ENCODE data around the gene FRG1. TPM values are rescaled to one million over a fixed set of nuclear protein-coding genes. Genes with fewer than 3 reads are reported as not detected.
A peak's percentile ranks its signal among the peaks of the same experiment; 100 is the strongest.
"Not testable (repeated sequence)": the region's sequence is repeated elsewhere in the genome, so short reads cannot be mapped to it uniquely, and the experiment has no call there.

The FRG1 gene
- total RNA-seq (2014; rRNA removed; shearing (Covaris generic)) = 48.7 and 116 TPM in 2 replicates

GRCh38 chr4:189940178-189941004 is at the start of gene FRG1:
Gene FRG1, plus strand, starts transcription at chr4:189940872. Its CDS starts 138 bp downstream, at chr4:189941010.
- Histone ChIP-seq H3K27me3 (replicated peaks) (no peaks in the 10 kb centered on the region), H3K4me3 (peak within 1 kb of the TSS; percentile 50), H3K4me1 (replicated peaks) (no peaks in the 10 kb centered on the region), H3K36me3 (no peaks in the 10 kb centered on the region), H3K9me3 (replicated peaks) (no peaks in the 10 kb centered on the region), H3K27ac (no peak within 1 kb of the TSS; the same call in 1 of the 2 replicates)
- peak; percentile 92 to 97 for DNase-seq (ENCODE audit: low read depth in 1 of 2, low spot score in 2 of 2)

- H3K27me3 ChIP-seq (replicated peaks) = no peaks in the 10 kb centered on the region
- H3K4me1 ChIP-seq (replicated peaks) = no peaks in the 10 kb centered on the region
- no peak for DNase-seq (ENCODE audit: low read depth in 1 of 2, low spot score in 2 of 2)
- H3K4me3 ChIP-seq = no peak overlapping the region
- H3K9me3 ChIP-seq (replicated peaks) = no peaks in the 10 kb centered on the region
- no peaks in the 10 kb centered on the region for H3K36me3 ChIP-seq
- H3K27ac ChIP-seq = no peak overlapping the region
Measured at GRCh38 chr4:189897667-189898066, 43.0 kb upstream of the FRG1 start.

DNA sequence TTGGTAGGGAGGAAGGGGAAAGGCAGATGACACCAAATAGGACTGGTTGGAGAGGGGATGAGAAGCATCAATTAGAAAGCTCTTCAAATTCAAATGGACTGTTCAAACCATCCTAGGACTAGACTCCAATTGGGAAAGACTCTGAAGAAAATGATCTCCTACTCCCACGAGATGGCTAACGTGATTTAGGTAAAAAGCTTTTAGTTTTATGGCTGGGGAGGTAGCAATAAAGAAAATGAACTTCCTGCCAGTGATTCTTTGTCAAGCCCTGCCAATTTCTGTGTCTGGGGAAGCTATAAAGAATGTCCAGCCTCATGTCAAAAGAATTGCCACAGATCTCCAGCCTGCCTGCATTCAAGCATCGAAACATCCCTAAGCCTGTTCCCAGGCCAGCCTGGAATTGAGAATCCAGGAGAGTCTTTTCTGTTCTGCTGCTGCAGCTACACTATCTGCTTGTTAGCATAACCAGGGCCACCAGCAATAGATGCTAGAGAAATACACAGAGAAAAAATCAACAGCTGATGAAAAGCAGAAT is 41.1 kb upstream of the FRG1 start:
- not testable (repeated sequence) for H3K9me3 ChIP-seq (replicated peaks); H3K4me3 ChIP-seq; H3K27me3 ChIP-seq (replicated peaks); DNase-seq (ENCODE audit: low read depth in 1 of 2, low spot score in 2 of 2); H3K4me1 ChIP-seq (replicated peaks); H3K36me3 ChIP-seq; H3K27ac ChIP-seq

- not testable (repeated sequence) for H3K4me3 ChIP-seq; H3K27ac ChIP-seq; H3K4me1 ChIP-seq (replicated peaks); H3K9me3 ChIP-seq (replicated peaks); H3K36me3 ChIP-seq; H3K27me3 ChIP-seq (replicated peaks)
- peak in 1 of 2 experiments; percentile 34 for DNase-seq (ENCODE audit: low read depth in 1 of 2, low spot score in 2 of 2)
Measured at GRCh38 chr4:189904420-189905027, 36.1 kb upstream of the FRG1 start.

DNA sequence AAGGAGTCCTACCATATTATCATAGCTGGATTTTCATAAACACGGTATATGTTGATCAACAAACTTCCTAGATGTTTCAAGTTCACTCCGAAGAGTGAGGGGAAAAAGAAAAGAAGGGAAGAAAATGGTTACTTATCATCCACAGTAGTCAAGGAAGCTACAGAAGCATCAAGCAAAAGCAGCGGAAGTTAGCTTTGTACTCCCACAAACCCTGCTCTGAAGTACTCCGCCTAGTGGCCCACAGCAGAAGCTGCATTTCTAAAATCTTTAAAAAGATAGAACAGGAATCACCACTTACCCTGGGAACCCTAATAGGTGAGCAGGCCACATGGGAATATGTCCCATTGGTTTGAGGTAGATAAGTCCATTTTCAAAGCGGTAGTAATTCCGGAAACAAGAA is 28.5 kb upstream of the FRG1 start:
- no peaks in the 10 kb centered on the region for H3K4me1 ChIP-seq (replicated peaks)
- H3K36me3 ChIP-seq = no peaks in the 10 kb centered on the region
- no peak overlapping the region for H3K27ac ChIP-seq
- H3K27me3 ChIP-seq (replicated peaks) = no peaks in the 10 kb centered on the region
- H3K4me3 ChIP-seq = no peak overlapping the region
- no peak for DNase-seq (ENCODE audit: low read depth in 1 of 2, low spot score in 2 of 2)
- no peaks in the 10 kb centered on the region for H3K9me3 ChIP-seq (replicated peaks)

- Histone ChIP-seq H3K4me3 (no peak overlapping the region), H3K9me3 (replicated peaks) (no peaks in the 10 kb centered on the region), H3K4me1 (replicated peaks) (no peaks in the 10 kb centered on the region), H3K27ac (no peak overlapping the region), H3K27me3 (replicated peaks) (no peaks in the 10 kb centered on the region), H3K36me3 (no peaks in the 10 kb centered on the region)
- DNase-seq (ENCODE audit: low read depth in 1 of 2, low spot score in 2 of 2) = no peak
Measured at GRCh38 chr4:189917161-189917891, 23.3 kb upstream of the FRG1 start.

GRCh38 chr4:189921058-189921457 is 19.6 kb upstream of the FRG1 start:
- H3K36me3 ChIP-seq = no peaks in the 10 kb centered on the region
- no peak overlapping the region for H3K4me3 ChIP-seq
- no peaks in the 10 kb centered on the region for H3K4me1 ChIP-seq (replicated peaks)
- no peaks in the 10 kb centered on the region for H3K27me3 ChIP-seq (replicated peaks)
- H3K9me3 ChIP-seq (replicated peaks) = no peaks in the 10 kb centered on the region
- DNase-seq (ENCODE audit: low read depth in 1 of 2, low spot score in 2 of 2) = no peak
- no peak overlapping the region for H3K27ac ChIP-seq

DNA sequence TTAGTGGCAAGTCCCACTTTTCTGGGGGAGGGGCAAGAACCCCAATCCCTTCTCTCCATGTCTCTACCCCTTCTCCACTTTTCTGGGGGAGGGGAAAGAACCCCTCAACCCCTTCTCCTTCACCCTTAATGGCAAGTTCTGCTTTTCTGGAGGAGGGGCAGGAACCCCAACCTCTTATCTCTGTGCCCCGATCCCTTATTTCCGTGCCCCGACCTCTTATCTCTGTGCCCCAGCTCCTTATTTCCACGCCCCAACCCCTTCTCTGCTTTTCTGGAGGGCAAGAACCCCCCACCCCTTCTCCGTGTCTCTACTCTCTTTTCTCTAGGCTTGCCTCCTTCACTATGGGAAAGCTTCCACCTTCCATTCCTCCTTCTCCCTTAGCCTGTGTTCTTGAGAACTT is 13.9 kb upstream of the FRG1 start:
- not testable (repeated sequence) for H3K4me3 ChIP-seq; H3K9me3 ChIP-seq (replicated peaks); H3K27ac ChIP-seq; H3K4me1 ChIP-seq (replicated peaks); DNase-seq (ENCODE audit: low read depth in 1 of 2, low spot score in 2 of 2); H3K36me3 ChIP-seq; H3K27me3 ChIP-seq (replicated peaks)

DNA sequence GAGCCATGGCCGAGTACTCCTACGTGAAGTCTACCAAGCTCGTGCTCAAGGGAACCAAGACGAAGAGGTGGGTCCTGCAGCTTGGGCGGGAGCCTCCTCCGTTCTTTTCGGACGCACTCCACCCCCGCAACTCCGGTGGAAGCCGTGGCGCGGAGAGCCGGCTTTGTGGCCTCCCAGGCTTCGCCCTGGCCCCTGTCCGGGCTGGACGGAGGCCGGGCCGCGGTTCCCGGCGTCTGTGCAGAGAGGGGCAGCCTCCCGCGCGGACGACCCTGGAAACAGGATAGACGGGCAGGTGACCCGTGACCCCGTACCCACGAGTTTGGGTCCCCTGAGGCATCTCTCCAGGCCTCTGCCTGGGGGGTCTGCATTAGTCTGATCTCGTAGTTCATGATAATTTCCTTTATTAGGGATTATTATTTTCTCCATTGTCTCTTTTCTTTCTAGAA is 356 bp downstream of the FRG1 start:
- no peak for DNase-seq (ENCODE audit: low read depth in 1 of 2, low spot score in 2 of 2)

DNA sequence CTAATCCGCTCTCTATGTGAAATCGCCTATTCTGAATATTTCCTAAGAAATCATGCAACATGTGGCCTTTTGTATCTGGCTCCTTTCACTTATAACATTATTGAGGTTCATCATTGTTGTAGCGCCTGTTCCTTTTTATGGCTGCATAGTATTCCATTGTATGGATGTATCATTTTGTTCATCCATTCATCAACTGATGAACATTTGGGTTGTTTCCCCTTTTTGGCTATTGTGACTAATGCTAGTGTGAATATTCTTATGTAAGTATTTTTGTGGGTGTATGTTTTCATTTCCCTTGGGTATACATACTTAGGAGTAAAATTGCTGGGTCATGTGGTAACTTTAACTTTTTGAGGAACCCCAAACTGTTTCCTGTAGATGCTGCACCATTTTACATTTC is 1.7 kb downstream of the FRG1 start:
- H3K4me3 ChIP-seq; H3K36me3 ChIP-seq; H3K4me1 ChIP-seq (replicated peaks); H3K9me3 ChIP-seq (replicated peaks); H3K27me3 ChIP-seq (replicated peaks); H3K27ac ChIP-seq; DNase-seq (ENCODE audit: low read depth in 1 of 2, low spot score in 2 of 2): not testable (repeated sequence)

More for the DNA sequence above, 356 bp downstream of the FRG1 start:
- no peaks in the 10 kb centered on the region for H3K9me3 ChIP-seq (replicated peaks)
- no peaks in the 10 kb centered on the region for H3K4me1 ChIP-seq (replicated peaks)
- no peaks in the 10 kb centered on the region for H3K27me3 ChIP-seq (replicated peaks)
- H3K27ac ChIP-seq = no peak overlapping the region
- H3K36me3 ChIP-seq = no peaks in the 10 kb centered on the region
- peak overlapping the region; percentile 50 for H3K4me3 ChIP-seq

DNA sequence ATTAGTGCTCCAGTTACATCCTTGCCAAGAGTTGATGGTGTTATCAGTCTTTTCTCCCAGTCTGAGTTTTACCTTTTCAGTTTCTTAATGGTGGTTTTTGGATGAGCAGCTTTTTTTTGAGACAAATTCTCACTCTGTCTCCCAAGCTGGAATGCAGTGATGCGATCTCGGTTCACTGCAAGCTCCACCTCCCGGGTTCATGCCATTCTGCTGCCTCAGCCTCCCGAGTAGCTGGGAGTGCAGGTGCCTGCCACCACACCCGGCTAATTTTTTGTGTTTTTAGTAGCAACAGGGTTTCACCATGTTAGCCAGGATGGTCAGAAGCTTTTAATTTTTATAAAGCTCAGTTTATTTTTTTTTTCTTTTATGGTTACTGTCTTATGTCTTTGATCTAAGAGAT is 3.4 kb downstream of the FRG1 start:
- H3K27me3 ChIP-seq (replicated peaks); DNase-seq (ENCODE audit: low read depth in 1 of 2, low spot score in 2 of 2); H3K36me3 ChIP-seq; H3K9me3 ChIP-seq (replicated peaks); H3K4me3 ChIP-seq; H3K4me1 ChIP-seq (replicated peaks); H3K27ac ChIP-seq: not testable (repeated sequence)

DNA sequence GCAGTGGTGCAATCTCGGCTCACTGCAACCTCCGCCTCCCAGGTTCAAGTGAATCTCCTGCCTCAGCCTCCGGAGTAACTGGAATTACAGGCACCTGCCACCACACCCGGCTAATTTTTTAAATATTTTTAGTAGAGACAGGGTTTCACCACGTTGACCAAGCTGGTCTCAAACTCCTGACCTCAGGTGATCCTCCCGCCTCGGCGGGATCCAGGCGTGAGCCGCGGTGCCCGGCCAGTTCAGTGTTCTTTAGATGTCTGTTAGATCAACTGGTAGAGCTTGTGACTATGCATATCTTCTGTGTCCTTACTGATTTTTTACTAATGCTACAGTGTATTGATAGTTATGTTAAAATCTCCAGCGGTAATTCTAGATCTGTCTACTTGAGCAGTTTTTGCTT is 6.2 kb downstream of the FRG1 start:
- H3K4me3 ChIP-seq; H3K4me1 ChIP-seq (replicated peaks); H3K27ac ChIP-seq; H3K36me3 ChIP-seq; H3K27me3 ChIP-seq (replicated peaks); DNase-seq (ENCODE audit: low read depth in 1 of 2, low spot score in 2 of 2); H3K9me3 ChIP-seq (replicated peaks): not testable (repeated sequence)

GRCh38 chr4:189948486-189948885 is 7.8 kb downstream of the FRG1 start:
- H3K27ac ChIP-seq; DNase-seq (ENCODE audit: low read depth in 1 of 2, low spot score in 2 of 2); H3K9me3 ChIP-seq (replicated peaks); H3K4me3 ChIP-seq; H3K36me3 ChIP-seq; H3K4me1 ChIP-seq (replicated peaks); H3K27me3 ChIP-seq (replicated peaks): not testable (repeated sequence)

DNA sequence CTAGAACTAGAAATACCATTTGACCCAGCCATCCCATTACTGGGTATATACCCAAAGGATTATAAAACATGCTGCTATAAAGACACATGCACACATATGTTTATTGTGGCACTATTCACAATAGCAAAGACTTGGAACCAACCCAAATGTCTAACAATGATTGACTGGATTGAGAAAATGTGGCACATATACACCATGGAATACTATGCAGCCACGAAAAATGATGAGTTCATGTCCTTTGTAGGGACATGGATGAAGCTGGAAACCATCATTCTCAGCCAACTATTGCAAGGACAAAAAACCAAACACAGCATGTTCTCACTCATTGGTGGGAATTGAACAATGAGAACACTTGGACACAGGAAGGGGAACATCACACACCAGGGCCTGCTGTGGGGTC is 28.6 kb downstream of the FRG1 start:
- H3K36me3 ChIP-seq; H3K9me3 ChIP-seq (replicated peaks); H3K27me3 ChIP-seq (replicated peaks); H3K4me1 ChIP-seq (replicated peaks); H3K4me3 ChIP-seq; H3K27ac ChIP-seq; DNase-seq (ENCODE audit: low read depth in 1 of 2, low spot score in 2 of 2): not testable (repeated sequence)

Measured in SJSA1 (cell line).